Peyer's patch (tissue), 4 donors: ENCODE data around the gene HECTD4. TPM values are rescaled to one million over a fixed set of nuclear protein-coding genes. Genes with fewer than 3 reads are reported as not detected.
"Not testable (repeated sequence)": the region's sequence is repeated elsewhere in the genome, so short reads cannot be mapped to it uniquely, and the experiment has no call there.

Source experiments
- DNase-seq, 3 donors: peaks; one replicate each; pipeline ENCODE4 v3.0.0-alpha.2; 2017 to 2019
- H3K27ac ChIP-seq, 4 donors: fragments of 200-600 bp; sonication (generic); one replicate each; pipeline ENCODE4 v1.5.1; 2016 to 2019
- H3K27me3 ChIP-seq, 2 donors: fragments of 200-600 bp; sonication (generic); one replicate each; pipeline ENCODE4 v1.5.1; 2019
- H3K36me3 ChIP-seq, 3 donors: fragments of 200-600 bp; sonication (generic); one replicate each; pipeline ENCODE4 v1.5.1; 2016 to 2019
- H3K4me1 ChIP-seq, 4 donors: fragments of 200-600 bp; sonication (generic); one replicate each; pipeline ENCODE4 v1.5.1; 2016 to 2019
- H3K4me3 ChIP-seq, 4 donors: fragments of 200-600 bp; sonication (generic); 1 replicate in 3 of 4; 2 replicates in 1 of 4; pipeline ENCODE4 v1.5.1; 2016 to 2019; ENCODE audit warnings: mild to moderate bottlenecking in 1 of 4
- H3K9me3 ChIP-seq, 4 donors: fragments of 200-600 bp; sonication (generic); one replicate each; pipeline ENCODE4 v1.5.1; 2016 to 2019; ENCODE audit warnings: mild to moderate bottlenecking in 1 of 4
- CTCF ChIP-seq, 6 experiments: fragments of 450-650 bp in 4 of 6; fragments of 200-600 bp in 2 of 6; sonication (generic) in 1 of 6; IDR thresholded peaks; one replicate each; pipeline ENCODE4 v1.5.1; 2017 to 2019; ENCODE audit warnings: antibody characterized with exemption in 6 of 6, mild to moderate bottlenecking in 3 of 6, moderate library complexity in 1 of 6
- POLR2A ChIP-seq, 2 donors: fragments of 450-650 bp; IDR thresholded peaks; one replicate each; pipeline ENCODE4 v1.5.1; 2017; ENCODE audit warnings: antibody characterized with exemption in 2 of 2, mild to moderate bottlenecking in 2 of 2, moderate library complexity in 2 of 2
- total RNA-seq, 4 donors: library from RNA; depleted of rRNA; stranded (reverse); fragments of >200 nt; gene quantifications; one replicate each; pipeline ENCODE4 v1.1.0, GENCODE V29; 2016

Gene HECTD4
- total RNA-seq, 4 donors from 2014 or later: 49.9 to 118 (median 87.3) TPM

DNA sequence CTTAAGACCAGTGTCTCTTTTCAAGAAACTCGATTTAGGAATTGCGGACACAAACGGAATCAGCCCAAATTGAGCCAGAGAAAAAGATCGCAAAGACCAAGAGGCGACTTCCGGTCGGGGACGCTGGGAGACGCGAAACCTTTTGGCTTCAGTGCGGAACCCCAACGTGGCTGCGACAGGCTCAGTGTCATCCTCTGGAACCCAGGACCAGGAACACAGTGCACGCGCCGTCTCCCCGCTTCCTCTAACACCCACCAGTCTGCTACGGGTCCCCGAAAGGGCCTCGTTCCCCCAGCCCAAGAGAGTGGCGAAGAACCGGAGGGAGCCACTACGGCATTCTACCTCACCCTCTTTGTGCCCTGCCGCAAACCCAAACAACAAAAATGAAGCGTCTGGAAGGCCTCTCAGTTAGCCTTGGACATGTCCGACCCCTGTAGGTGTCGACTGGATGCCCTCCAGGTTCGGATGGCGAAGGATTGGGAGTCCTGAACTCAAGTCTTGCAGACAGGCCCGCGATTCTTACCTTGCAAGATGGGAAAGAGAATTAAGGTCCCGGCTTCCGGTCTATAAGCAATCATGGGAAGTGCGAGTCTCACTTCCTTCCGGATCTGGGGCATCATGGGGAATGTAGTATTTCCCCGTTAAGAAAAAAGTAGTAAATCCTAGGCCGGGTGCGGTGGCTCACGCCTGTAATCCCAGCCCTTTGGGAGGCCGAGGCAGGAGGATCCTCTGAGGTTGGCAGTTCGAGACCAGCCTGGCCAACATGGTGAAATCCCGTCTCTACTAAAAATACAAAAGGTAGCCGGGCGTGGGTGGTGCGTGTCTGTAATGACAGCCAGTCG is 27.1 kb upstream of the HECTD4 start, which contains the start of gene RPL6:
TSS of gene RPL6 (minus strand) at position 542 of the 842 bp plus-strand sequence. CDS start 949 bp downstream, outside the sequence.
- TF ChIP-seq POLR2A (IDR thresholded peaks at IDR 0.05) (peak; percentile 57 to 86), CTCF (IDR thresholded peaks at IDR 0.05) (peak in 1 of 6 experiments; percentile 6)
- H3K27ac ChIP-seq: peak within 1 kb of the TSS; percentile 74 to 91 (median 85)
- no peaks in the 10 kb centered on the region for H3K9me3 ChIP-seq
- H3K4me3 ChIP-seq: peak within 1 kb of the TSS; percentile 63 to 94 (median 75)
- no peaks in the 10 kb centered on the region for H3K27me3 ChIP-seq
- peaks cover 0 to 20% (median 4%) of the 10 kb centered on the region in 4 donors for H3K4me1 ChIP-seq
- peak; percentile 79 to 90 (median 84) for DNase-seq
- peaks cover 0 to 39% (median 3%) of the 10 kb centered on the region in 3 donors for H3K36me3 ChIP-seq

- Histone ChIP-seq H3K9me3 (no peaks in the 10 kb centered on the region), H3K27ac (peak overlapping the region; percentile 74 to 91 (median 85)), H3K4me3 (peak overlapping the region; percentile 63 to 94 (median 75)), H3K4me1 (peaks cover 0 to 20% (median 4%) of the 10 kb centered on the region in 4 donors), H3K27me3 (no peaks in the 10 kb centered on the region), H3K36me3 (peaks cover 0 to 40% (median 3%) of the 10 kb centered on the region in 3 donors)
- no peak for DNase-seq
- TF ChIP-seq CTCF (IDR thresholded peaks at IDR 0.05) (no peak), POLR2A (IDR thresholded peaks at IDR 0.05) (no peak)
These were observed 26.4 kb upstream of the HECTD4 start for GRCh38 chr12:112408621-112409020.

DNA sequence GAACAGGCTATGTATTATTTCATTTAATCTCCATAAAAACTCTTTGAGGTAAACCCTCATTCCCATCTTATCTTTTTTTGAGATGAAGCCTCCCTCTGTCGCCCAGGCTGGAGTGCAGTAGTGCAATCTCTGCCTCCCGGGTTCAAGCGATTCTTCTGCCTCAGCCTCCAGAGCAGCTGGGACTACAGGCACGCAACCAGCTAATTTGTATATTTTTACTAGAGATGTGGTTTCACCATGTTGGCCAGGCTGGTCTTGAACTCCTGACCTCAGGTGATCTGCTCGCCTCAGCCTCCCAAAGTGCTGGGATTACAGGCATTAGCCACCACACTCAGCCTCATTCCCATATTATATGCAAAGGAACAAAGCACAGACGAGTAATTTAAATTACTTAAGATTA is 25.5 kb upstream of the HECTD4 start:
- DNase-seq, H3K9me3 ChIP-seq, H3K27me3 ChIP-seq: not testable (repeated sequence)
- Histone ChIP-seq H3K36me3 (peaks cover 0 to 40% (median 3%) of the 10 kb centered on the region in 3 donors), H3K4me1 (peaks cover 0 to 20% (median 4%) of the 10 kb centered on the region in 4 donors), H3K27ac (peak overlapping the region in 1 of 4 donors; percentile 84), H3K4me3 (peak overlapping the region in 1 of 4 donors; percentile 74)

DNA sequence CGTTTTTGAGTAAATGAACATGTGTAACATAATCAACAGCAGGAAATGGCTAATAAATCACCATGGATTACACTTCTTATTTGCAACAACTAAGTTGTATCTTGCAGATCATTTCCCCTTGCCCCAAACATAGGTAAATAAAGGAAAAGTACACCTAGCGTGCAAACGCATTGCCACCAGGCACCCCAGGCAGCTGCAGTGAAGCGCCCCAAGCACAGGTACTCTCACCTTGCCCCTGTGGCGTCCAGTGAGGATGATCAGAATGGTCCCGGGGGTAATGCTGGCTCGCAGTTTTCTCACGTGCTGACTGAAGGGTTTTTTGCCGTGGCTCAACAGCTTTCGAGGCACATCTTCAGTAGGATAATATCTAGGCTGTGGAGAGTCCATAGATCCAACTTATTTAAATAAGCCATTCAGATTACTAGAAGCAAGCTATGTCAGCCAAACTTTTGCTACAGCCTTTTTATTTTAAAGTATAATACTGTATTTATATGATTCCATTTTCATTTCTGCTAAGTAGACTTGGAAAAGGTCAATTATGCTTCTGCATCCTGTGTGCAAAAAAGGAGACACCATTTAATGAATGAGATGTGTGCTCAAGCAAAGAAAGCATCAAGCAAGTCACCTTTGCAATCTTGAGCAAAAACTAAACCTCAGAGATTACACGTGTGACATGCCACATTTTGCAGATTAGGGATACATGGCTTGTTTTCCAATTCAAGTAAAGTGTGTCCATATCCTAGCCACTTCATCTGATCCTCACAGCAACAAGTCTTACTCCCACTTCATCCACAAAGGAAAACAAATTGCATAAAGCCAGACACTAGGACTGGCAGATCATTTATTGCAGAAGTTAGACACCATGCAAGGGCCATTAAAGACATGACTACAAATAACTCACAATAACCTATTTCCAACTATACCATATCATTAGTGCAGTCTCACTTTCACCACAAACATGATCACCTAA is 24.6 kb upstream of the HECTD4 start:
- H3K36me3 ChIP-seq: peaks cover 0 to 40% (median 3%) of the 10 kb centered on the region in 3 donors
- H3K9me3 ChIP-seq: no peaks in the 10 kb centered on the region
- H3K27me3 ChIP-seq: no peaks in the 10 kb centered on the region
- no peak overlapping the region for H3K4me3 ChIP-seq
- peaks cover 0 to 20% (median 4%) of the 10 kb centered on the region in 4 donors for H3K4me1 ChIP-seq
- no peak overlapping the region for H3K27ac ChIP-seq
- TF ChIP-seq CTCF (IDR thresholded peaks at IDR 0.05) (no peak), POLR2A (IDR thresholded peaks at IDR 0.05) (no peak)
- no peak for DNase-seq

DNA sequence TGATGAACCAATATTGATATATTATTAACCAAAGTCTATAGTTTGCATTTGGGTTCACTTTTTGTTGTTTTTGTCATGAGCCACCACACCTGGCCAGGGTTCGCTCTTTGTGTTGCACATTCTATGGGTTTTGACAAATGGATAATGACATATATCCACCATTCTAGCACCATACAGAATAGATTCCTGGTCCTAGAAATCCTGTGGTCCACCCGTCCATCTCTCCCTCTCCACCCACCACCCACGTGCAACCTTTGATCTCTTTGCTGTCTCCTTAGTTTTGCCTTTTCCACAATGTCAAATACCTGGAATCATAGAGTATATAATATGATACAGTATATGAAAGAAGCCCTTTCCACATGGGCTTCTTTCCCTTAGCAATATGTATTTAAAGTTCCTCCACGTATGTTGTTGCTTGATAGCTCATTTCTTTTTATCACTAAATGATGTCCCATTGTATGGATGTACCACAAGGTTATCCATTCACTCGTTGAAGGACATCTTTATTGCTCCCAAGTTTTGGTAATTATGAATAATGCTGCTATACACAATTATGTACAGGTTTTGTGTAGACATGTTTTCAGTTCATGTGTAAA is 19.8 kb upstream of the HECTD4 start:
- DNase-seq: no peak
- H3K27ac ChIP-seq: no peak overlapping the region
- TF ChIP-seq CTCF (IDR thresholded peaks at IDR 0.05) (no peak), POLR2A (IDR thresholded peaks at IDR 0.05) (no peak)
- no peak overlapping the region for H3K4me3 ChIP-seq
- no peaks in the 10 kb centered on the region for H3K27me3 ChIP-seq
- H3K36me3 ChIP-seq: peaks cover 0 to 28% (median 3%) of the 10 kb centered on the region in 3 donors
- peaks cover 0 to 8% (median 0%) of the 10 kb centered on the region in 4 donors for H3K4me1 ChIP-seq
- no peaks in the 10 kb centered on the region for H3K9me3 ChIP-seq
